Endothelial cell of umbilical vein (primary cell): Measurements from ENCODE around the gene CACNA1C. TPM values are rescaled to one million over a fixed set of nuclear protein-coding genes. Genes with fewer than 3 reads are reported as not detected.

Experiments used
- BruUV-seq: library from RNA; stranded (reverse); fragments of 400-500 nt; replicated peaks from 2 replicates; lab custom pipeline; 2021; lab: Mats Ljungman, UMichigan
- CTCF ChIA-PET: fragments of 300-600, 350-600 bp; sonication (Branson Sonifier 250); formaldehyde crosslinking; loops from one replicate; lab custom pipeline; 2021; ENCODE audit warnings: antibody characterized with exemption, inconsistent platforms; lab: Charles Lee
- POLR2A ChIA-PET: fragments of 300-600, 350-600 bp; sonication (Branson Sonifier 250); formaldehyde crosslinking; loops from one replicate; lab custom pipeline; 2021; ENCODE audit warnings: antibody characterized with exemption, inconsistent platforms; lab: Charles Lee
- DNase-seq: peaks from one replicate; pipeline ENCODE4 v3.0.0-alpha.2; 2011; ENCODE audit warnings: low read depth, low spot score
- FAIRE-seq: peaks from 2 replicates; lab custom pipeline; 2011; peaks lifted over from hg19 to GRCh38; lab: Jason Lieb, UNC
- H2AFZ ChIP-seq: 2 replicates; pipeline ENCODE4 v1.6.0; 2012; ENCODE audit warnings: low read depth, low read length, control low read depth, inconsistent platforms
- H3K27ac ChIP-seq: 2 replicates; pipeline ENCODE4 v1.5.1; 2011; ENCODE audit warnings: low read depth, mild to moderate bottlenecking, control low read depth, low read length, moderate library complexity; ENCODE audit not compliant: insufficient read depth
- H3K27me3 ChIP-seq, 2 experiments: 2 replicates each; pipeline versions ENCODE4 v1.6.0 to v1.6.1; 2011; ENCODE audit warnings: low read length in 2 of 2, mixed read lengths in 1 of 2; ENCODE audit not compliant: control insufficient read depth in 2 of 2, insufficient read depth in 2 of 2
- H3K36me3 ChIP-seq, 2 experiments: 2 replicates in 1 of 2; 3 replicates in 1 of 2; pipeline ENCODE4 v1.5.1; 2011; ENCODE audit warnings: low read length in 2 of 2, mild to moderate bottlenecking in 1 of 2, moderate library complexity in 1 of 2; ENCODE audit not compliant: control insufficient read depth in 2 of 2, insufficient read depth in 2 of 2; ENCODE audit errors: extremely low read depth in 1 of 2
- H3K4me1 ChIP-seq: 3 replicates; pipeline ENCODE4 v1.5.1; 2011; ENCODE audit warnings: mild to moderate bottlenecking, low read length; ENCODE audit not compliant: control insufficient read depth, insufficient read depth; ENCODE audit errors: extremely low read depth
- H3K4me2 ChIP-seq: 2 replicates; pipeline ENCODE4 v1.6.1; 2011; ENCODE audit warnings: low read length, control low read depth, mixed read lengths; ENCODE audit not compliant: insufficient read depth
- H3K4me3 ChIP-seq, 3 experiments: fragments of 200-600 bp in 1 of 3; sonication (generic), shearing (Covaris generic) in 1 of 3; replicated peaks in 1 of 3; 2 replicates each; pipeline ENCODE4 v1.5.1; 2011 to 2016; ENCODE audit warnings: control low read depth in 3 of 3, low read length in 3 of 3, mild to moderate bottlenecking in 2 of 3, inconsistent platforms in 1 of 3, low read depth in 1 of 3, moderate library complexity in 1 of 3; ENCODE audit not compliant: insufficient read depth in 1 of 3
- H3K79me2 ChIP-seq: 2 replicates; pipeline ENCODE4 v1.6.0; 2012; ENCODE audit warnings: low read length, inconsistent platforms; ENCODE audit not compliant: control insufficient read depth, insufficient read depth
- H3K9ac ChIP-seq: replicated peaks from 2 replicates; pipeline ENCODE3; 2011; ENCODE audit warnings: low read length, control low read depth; ENCODE audit not compliant: insufficient read depth; ENCODE audit errors: extremely low read depth
- H3K9me1 ChIP-seq: replicated peaks from 3 replicates; pipeline ENCODE4 v1.6.0; 2011; ENCODE audit warnings: mild to moderate bottlenecking, low read length; ENCODE audit not compliant: control insufficient read depth, insufficient read depth; ENCODE audit errors: extremely low read depth
- H3K9me3 ChIP-seq: replicated peaks from 2 replicates; pipeline ENCODE4 v1.5.1; 2012; ENCODE audit warnings: low read length, inconsistent platforms; ENCODE audit not compliant: control insufficient read depth, insufficient read depth
- H4K20me1 ChIP-seq: replicated peaks from 2 replicates; pipeline ENCODE3; 2011; ENCODE audit warnings: mild to moderate bottlenecking, low read length; ENCODE audit not compliant: control insufficient read depth, insufficient read depth; ENCODE audit errors: extremely low read depth
- FOS ChIP-seq: IDR thresholded peaks from 2 replicates; pipeline ENCODE4 v1.6.1; 2011; ENCODE audit warnings: mild to moderate bottlenecking, low read length, moderate library complexity, borderline replicate concordance; ENCODE audit not compliant: insufficient read depth
- GATA2 ChIP-seq: IDR thresholded peaks from 2 replicates; pipeline ENCODE4 v1.7.0; 2011; ENCODE audit warnings: low read depth, mild to moderate bottlenecking, moderate library complexity, mixed read lengths, low read length; ENCODE audit not compliant: insufficient read length, insufficient read depth
- JUN ChIP-seq: IDR thresholded peaks from 2 replicates; pipeline ENCODE4 v1.6.1; 2011; ENCODE audit warnings: borderline replicate concordance, low read depth; ENCODE audit not compliant: insufficient read length, insufficient read depth
- POLR2AphosphoS5 ChIP-seq: IDR thresholded peaks from 2 replicates; pipeline ENCODE4 v1.6.1; 2012; ENCODE audit warnings: low read depth, mild to moderate bottlenecking, control low read depth, low read length, moderate library complexity; ENCODE audit not compliant: insufficient read depth
- dilution Hi-C: fragments of 300-500 bp; cut with MboI; formaldehyde crosslinking; loops from one replicate; pipeline ENCODE4 v1.15.0; 2019; ENCODE audit warnings: low sequenced_read_pairs; ENCODE audit not compliant: extremely low pct_ligation_motif_present
- intact Hi-C: fragments of 100-400 bp; cut with micrococcal nuclease; formaldehyde crosslinking; loops from one replicate; pipeline ENCODE4 v1.10.0; 2022
- polyA plus RNA-seq, 4 experiments: library from polyadenylated mRNA; depleted of rRNA in 3 of 4; stranded (reverse) in 3 of 4; unstranded in 1 of 4; fragments of >200 nt; gene quantifications; 2 replicates each; pipeline versions ENCODE4 v1.2.1 to v1.2.3, GENCODE V29; 2011 to 2012; ENCODE audit warnings: missing spikeins in 1 of 4
- total RNA-seq: library from RNA; stranded (reverse); gene quantifications from 2 replicates; pipeline ENCODE4 v1.2.3, GENCODE V29; 2021
- TF ChIP-seq, protein P1 (sequence below): IDR thresholded peaks from 2 replicates; pipeline ENCODE4 v1.6.1; 2011; ENCODE audit not compliant: insufficient read depth, insufficient read length
- TF ChIP-seq, protein P2 (sequence below), 2 donors: IDR thresholded peaks; 1 replicate in 1 of 2; 2 replicates in 1 of 2; pipeline ENCODE4 v1.5.1; 2011; ENCODE audit warnings: low read length in 2 of 2, mild to moderate bottlenecking in 2 of 2, moderate library complexity in 2 of 2, control low read depth in 1 of 2, inconsistent platforms in 1 of 2, low read depth in 1 of 2; ENCODE audit not compliant: insufficient read depth in 1 of 2; ENCODE audit errors: extremely low read depth in 1 of 2

Gene CACNA1C
- total and polyA plus RNA-seq, 2 donors (not counting 3 experiments of a cell fraction or from before 2014, with no cell fraction given): not detected

DNA sequence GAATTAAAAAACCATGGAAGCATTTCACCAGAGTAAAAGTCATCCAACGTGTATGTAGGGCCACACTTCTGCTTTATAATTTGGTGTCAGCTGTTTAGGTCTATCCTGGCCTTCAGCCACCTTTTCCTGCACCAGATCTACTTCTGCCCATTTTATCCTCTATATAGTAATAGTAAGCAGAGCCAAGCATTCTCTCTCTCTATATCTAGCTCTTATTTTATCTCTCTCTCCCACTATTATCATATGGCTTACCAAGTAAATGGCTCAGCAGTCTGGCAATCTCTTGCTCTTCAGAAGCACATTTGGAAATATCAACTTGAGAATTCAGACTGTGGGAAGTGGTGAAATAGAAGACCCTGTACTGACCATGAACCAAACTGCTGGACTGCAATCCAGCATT, 657.9 kb downstream of the CACNA1C start:
- Histone ChIP-seq H3K9me1 (no peaks in the 10 kb centered on the region), H3K4me3 (no peak overlapping the region), H3K9me3 (no peaks in the 10 kb centered on the region), H3K4me1 (no peaks in the 10 kb centered on the region), H3K36me3 (no peaks in the 10 kb centered on the region), H3K27ac (no peak overlapping the region), H4K20me1 (no peaks in the 10 kb centered on the region), H3K9ac (no peak overlapping the region), H3K27me3 (no peaks in the 10 kb centered on the region), H3K4me2 (no peak overlapping the region), H3K79me2 (no peaks in the 10 kb centered on the region), H2AFZ (no peak overlapping the region)
- TF ChIP-seq, protein P1, sequence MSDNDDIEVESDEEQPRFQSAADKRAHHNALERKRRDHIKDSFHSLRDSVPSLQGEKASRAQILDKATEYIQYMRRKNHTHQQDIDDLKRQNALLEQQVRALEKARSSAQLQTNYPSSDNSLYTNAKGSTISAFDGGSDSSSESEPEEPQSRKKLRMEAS: no peak
- TF ChIP-seq FOS (no peak), JUN (no peak), GATA2 (no peak), POLR2AphosphoS5 (no peak)
- TF ChIP-seq, protein P2, sequence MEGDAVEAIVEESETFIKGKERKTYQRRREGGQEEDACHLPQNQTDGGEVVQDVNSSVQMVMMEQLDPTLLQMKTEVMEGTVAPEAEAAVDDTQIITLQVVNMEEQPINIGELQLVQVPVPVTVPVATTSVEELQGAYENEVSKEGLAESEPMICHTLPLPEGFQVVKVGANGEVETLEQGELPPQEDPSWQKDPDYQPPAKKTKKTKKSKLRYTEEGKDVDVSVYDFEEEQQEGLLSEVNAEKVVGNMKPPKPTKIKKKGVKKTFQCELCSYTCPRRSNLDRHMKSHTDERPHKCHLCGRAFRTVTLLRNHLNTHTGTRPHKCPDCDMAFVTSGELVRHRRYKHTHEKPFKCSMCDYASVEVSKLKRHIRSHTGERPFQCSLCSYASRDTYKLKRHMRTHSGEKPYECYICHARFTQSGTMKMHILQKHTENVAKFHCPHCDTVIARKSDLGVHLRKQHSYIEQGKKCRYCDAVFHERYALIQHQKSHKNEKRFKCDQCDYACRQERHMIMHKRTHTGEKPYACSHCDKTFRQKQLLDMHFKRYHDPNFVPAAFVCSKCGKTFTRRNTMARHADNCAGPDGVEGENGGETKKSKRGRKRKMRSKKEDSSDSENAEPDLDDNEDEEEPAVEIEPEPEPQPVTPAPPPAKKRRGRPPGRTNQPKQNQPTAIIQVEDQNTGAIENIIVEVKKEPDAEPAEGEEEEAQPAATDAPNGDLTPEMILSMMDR (IDR thresholded peaks at IDR 0.05; ENCODE audit: extremely low read depth in 1 of 2, insufficient read depth in 1 of 2, low read depth in 1 of 2, low read length in 2 of 2): no peak
- intact Hi-C loops: no loop called here
- CTCF ChIA-PET: no interaction called here
- FAIRE-seq (no peak), DNase-seq (no peak)
- BruUV-seq: no TSS peak
- POLR2A ChIA-PET: no interaction called here
- dilution Hi-C loops: no loop called here
